GM19193 (cell line): ENCODE data around the gene ZNF605.

ENCODE experiments used
- POLR2A ChIP-seq: IDR thresholded peaks from 4 replicates; pipeline ENCODE4 v1.6.1; 2011; ENCODE audit not compliant: insufficient read depth, insufficient read length; ENCODE audit errors: extremely low read depth

ZNF605 gene

DNA sequence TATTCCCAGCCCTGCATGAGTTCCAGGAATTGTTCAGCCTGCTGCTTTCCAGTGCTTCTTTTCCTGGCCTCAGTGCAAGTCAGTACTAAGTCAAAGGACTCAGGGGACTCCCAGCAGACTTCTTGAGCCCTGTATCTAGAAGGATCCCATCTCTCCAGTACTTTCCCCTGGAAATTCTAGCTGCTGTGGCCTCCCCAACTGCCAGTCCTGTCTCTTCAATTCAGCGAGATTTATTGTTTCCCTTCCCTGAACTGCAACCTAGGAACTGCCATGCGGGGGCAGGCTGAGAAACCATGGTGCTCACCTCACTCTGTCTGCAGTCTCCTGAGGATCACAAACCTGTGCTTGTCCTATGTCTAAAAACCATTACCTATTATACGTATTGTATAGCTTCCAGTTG lies 31.8 kb downstream of the ZNF605 start:
- TF ChIP-seq POLR2A: no peak

DNA sequence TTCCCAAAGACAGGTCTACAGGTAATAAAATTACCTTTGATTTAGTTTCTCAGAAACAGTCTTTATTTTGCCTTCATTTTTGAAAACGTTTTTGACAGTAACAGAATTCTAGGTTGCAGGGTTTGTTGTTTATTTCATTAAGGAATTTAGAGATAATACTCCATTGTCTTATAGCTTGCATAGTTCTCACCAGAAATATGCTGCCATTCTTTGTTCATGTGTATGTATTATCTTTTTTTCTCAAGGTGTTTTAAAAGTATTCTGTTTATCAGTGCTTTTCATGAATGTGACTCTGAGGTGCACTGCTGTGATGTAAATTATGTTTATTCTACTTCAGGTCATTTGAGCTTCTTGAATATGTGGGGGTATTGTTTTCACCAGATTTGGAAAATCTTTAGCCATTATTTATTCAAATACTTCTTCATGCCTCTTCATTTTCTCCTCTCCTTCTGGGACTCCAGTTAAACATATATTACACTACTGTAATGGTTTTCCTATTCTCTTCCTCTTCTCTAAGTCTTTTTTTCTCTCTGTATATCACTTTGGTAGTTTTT lies 32.7 kb downstream of the ZNF605 start:
- no peak for TF ChIP-seq POLR2A

DNA sequence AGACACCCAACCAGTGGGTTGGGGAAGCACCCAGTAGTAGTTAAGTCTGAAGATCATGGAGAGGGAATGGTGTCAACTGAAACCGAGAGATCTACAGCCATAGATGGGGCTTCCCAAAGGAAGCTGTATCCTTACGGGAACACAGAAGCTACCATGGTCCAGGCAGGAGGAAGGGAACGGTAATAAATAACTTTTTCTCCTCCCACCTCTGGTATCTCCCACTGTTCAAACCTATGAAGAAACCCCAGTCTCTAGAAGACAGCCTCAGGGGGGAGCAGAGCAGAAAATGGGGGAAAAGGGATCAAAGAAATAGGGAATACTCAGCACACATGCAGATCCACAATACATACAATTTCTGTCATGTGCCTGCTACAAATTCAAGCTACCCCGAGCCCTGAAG lies 33.4 kb downstream of the ZNF605 start:
- TF ChIP-seq POLR2A: no peak

DNA sequence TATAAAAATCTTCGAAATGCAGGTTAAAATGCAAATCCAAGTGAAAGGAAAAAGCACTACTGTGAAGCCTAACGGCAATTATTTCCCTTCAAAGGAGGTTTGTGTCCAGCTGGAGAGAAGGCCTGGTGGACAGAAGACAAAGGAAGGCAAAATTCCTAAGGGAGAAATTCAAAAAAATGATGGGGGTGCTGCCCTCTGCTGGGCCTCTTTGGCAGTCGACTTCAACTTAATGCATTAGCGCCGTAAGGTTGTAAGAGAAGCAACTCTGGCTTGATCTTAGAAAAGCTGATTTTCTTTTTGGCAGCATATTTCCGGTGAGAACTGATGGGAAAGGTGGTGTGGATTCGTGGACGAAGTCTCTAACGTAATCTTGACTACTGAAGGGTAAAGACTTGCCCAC lies 34.4 kb downstream of the ZNF605 start:
- no peak for TF ChIP-seq POLR2A

DNA sequence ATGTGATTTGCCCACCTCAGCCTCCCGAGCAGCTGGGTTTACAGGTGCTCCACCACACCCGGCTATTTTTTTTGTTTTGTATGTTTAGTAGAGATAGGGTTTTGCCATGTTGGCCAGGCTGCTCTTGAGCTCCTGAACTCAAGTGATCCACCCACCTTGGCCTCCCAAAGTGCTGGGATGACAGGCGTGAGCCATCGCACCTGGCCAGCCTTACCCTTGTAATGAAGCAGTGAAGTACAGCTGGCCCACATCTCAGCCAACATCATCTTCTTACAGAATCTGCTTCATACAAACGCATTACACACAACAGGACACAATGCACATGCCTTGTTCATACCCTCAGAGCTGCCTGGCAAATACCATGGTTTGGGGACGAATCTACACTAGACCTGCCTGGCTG lies 37.4 kb downstream of the ZNF605 start:
- TF ChIP-seq POLR2A: no peak

DNA sequence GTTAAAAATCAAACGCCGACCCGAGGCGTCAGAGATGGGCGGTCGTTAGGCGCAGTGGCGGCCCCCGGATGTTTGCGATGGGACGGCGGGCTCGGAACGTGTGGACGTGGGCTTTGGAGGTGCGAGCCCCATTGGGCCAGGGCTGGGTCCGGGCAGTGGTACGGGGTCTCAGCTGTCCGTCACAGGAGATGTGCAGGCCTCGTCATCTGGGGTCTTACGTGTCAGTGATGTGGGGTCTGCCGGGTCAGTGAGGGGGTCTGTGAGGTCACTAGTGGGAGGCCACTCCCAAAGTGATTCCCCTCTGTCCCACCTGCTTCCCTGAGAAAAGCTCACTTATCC lies 47.1 kb downstream of the ZNF605 start:
- no peak for TF ChIP-seq POLR2A

DNA sequence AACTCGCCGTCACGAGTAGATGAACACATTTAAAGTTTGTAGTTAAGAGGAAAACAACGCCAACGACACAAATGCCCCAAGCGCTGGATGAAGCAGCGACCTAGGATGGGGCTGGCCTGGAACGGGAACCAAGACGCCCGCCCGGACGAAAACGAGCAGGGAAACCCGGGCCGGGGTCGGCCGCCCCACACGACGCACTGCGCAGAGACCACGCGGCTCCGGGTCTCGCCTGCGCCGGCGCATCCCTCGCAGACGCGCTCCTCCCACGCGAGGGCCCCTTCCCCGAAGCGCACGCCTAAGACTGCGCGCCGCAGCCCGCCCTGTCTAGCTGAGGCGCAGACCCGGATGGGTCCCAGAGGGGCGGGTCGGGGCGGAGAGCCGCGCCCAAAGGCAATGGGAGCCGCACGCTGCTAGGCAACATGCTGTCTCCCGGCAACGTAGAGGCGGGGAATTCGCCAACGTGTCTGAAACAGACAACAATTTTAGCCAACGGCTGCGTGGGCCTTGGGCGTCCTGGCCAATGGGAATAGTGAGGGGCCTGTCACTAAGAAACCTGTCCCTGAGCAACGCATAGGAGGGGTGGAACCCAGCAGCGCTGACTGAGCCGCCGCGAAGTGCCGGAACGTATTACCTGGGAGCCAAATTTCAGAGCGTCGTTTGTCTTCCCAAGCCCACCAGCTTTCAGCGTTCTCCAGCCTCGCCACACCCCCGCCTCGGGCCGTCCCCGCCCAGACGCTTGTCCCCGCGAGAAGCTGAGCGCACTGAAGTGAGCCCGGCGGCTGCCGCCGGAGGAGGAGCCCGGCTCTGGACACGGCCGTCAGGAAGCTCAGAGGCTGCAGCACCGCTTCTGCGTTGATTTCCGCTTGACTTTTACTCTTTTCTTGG lies 47.7 kb downstream of the ZNF605 start:
- TF ChIP-seq POLR2A: peak; percentile 41

DNA sequence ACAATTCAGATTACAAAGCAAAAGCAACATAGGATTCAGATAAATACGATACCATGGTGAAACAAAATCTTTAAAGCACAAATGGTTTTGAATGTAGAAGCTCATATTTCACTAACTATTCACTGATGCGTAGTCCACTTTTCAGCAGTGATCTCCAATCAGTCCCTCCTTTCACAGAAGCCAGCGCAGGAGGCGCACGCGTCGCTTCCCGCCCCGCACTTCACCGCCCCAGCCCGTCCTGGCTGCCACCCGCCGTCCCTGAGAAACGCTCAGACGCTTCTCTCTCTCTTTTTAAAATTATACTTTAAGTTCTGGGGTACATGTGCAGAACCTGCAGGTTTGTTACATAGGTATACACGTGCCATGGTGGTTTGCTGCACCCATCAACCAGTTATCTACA lies 48.9 kb downstream of the ZNF605 start:
- TF ChIP-seq POLR2A: no peak

DNA sequence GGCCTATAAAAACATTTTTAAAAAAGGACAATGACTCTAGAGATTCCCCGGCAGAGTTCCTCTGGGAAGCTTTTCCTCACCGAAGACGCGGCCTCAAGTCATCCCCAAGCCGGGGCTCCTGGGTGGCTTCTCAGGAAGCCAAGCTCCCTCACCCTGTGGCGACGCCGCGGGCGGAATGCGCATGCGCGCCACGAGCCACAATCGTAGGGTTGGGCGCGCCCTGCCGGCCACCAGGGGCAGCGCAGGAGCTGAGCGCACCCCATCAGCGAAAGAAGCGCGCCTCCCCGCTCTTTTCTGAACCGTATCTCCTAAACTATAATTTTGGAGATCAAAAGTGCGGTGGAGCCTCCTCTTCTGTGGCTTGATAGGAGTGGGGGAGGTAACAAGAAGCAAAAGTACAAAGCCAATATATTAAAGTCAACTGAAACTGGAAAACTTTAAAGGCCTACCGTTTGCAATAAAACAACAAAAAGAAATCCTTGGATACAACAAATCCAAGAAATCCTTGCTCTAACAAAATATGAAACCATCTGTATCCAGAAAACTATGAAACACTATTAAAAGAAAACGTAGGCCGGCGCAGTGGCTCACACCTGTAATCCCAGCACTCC lies 51.3 kb downstream of the ZNF605 start:
- TF ChIP-seq POLR2A: no peak

DNA sequence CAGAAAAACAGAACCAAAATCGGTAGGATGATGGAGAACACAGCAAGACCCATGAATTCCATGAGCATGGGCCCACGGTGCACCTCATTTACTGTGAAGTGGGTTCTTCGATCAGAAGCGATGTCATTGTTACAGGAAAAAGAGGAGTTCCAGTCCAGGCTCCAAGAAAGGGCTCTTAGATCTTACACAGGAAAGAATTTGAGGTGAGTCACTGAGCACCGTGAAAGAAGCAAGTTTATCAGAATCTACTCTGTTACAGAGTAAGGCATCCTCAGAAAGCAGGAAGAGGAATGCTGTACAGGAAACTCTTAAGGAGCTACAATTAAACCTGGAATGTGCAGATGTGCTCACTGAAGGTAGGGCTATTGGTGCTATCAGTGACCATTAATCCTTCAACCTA lies 57.1 kb downstream of the ZNF605 start:
- TF ChIP-seq POLR2A: no peak

DNA sequence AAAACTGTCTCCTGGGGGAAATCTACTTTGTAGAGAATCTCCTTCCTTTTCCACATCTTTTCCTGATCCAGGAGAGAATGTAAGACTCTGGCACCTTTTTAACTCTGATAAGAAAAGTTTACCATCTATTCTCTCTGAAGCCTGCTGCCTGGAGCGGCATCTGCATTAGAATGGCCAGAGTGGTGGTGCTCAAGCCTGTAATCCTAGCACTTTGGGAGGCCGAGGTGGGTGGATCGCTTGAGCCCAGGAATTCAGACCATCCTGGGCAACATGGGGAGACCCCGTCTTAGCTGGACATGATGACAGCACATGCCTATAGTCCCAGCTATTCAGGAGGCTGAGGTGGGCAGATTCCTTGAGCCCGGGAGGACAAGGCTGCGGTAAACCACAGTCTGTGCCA lies 67.3 kb downstream of the ZNF605 start:
- no peak for TF ChIP-seq POLR2A

DNA sequence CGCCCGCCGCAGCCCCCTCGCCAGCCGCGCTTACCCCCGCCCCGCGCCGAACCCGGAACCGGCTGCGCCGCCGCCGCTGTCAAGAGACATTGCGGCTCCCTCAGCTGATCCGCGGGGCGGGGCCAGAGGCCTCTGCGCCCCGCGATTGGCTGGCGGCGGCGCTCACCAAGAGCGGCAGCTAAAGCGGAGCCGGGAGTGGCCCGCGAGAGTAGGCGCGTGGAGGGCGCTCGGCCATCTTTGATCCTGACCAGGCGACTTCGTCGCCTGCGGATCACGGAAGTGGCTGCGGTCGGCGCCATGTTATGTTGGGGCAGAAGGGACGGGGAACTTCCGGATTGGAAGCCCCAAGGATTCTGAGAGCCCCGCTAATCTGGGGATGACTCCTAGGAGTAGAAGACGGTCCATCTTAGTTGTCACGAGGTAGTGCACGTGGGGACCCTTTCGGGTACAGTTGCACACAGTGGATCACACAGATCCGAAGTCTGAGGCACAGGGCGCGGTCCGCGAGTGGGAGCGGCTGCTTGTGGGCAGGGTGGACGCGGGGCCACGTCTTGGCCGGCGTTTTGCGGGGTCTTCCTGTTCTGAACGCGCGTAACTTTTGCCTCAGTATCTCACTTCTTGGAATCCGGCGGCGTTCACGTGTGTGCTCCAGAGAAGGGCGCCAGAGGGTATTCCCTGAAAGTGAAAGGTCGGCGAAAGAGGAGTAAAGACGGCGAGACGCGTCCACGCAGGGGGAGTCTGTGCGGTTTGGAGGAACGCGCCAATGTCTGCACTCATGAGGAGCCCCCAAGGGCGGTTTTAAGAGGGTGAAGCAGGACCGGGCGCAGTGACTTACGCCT lies 68.4 kb downstream of the ZNF605 start, which contains the start of gene CHFR:
Gene CHFR, minus strand, starts transcription at position 93 of the 839 bp plus-strand sequence. CDS start 277 bp downstream, outside the sequence.
- peak; percentile 91 for TF ChIP-seq POLR2A

DNA sequence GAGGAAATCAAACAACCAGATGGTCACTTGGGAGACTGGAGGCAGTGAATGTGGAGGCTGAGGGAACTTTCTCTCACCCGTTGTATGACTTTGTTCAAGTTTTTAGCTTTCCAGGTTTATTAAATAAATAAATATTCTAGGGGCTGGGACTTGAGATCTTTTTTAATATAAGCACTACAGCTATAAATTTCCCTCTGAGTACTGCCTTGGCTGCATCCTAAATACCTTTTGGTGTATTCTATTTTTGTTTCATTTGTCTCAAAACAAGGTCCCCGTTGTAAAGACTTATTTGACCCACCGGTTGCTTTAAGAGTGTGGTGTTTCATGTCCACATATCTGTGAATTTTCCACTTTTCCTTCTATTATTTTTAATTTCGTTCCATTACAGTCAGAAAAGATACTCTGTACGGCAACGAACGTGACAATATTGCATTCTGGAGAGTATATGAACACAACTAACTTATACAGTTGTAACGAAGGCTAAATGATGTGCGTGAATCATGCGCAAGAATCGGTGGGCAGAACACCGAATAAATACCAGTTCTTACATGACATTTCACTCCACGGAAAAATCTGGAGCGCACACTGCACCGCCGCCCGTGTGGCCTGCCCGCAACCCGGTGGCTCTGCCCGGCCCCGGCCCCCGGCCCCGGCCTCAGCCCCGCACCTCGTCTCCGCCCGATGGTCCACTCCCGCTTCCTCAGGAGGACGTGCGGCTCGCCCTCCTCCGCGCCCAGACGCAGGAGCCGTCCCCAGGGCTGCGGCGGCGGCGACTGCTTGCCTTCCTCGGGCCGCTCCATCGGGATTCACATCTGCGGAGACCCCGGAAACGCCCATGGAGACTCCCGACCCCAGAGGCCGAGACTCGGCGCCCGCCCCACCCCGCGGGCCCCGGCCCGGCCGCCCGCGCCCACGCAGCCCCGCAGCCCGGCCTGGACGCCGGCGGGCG lies 69.3 kb downstream of the ZNF605 start:
- TF ChIP-seq POLR2A: no peak

DNA sequence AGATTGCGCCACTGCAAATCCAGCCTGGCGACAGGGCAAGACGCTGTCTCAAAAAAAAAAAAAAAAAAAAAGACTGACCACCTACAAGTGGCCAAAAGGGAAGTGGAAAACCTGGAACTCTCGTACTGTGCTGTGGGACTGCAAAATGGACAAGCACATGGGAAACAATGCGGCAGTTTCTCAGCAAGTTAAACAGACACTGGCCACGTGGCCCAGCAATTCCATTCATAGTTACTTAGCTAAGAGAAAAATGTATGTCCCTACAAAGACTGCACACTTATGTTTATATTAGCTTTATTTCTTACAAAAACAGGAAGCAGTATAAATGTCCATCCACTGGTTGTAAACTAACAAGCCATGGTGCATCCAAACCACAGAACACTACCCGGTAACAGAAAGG lies 74.3 kb downstream of the ZNF605 start:
- TF ChIP-seq POLR2A: no peak

DNA sequence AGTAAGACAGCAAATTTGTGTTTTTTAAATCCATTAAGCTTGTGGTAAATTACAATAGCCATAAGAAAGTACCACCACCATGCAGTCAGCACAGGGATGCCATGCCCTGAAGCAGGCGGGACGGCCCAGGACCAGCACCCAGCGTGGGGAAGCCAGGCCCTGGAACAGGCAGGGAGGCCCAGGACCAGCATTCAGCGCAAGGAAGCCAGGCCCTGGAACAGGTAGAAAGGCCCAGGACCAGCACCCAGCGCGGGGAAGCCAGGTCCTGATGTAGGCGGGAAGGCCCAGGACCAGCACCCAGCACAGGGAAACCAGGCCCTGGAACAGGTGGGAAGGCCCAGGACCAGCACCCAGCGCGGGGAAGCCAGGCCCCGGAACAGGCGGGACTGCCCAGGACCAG lies 81.9 kb downstream of the ZNF605 start:
- no peak for TF ChIP-seq POLR2A

DNA sequence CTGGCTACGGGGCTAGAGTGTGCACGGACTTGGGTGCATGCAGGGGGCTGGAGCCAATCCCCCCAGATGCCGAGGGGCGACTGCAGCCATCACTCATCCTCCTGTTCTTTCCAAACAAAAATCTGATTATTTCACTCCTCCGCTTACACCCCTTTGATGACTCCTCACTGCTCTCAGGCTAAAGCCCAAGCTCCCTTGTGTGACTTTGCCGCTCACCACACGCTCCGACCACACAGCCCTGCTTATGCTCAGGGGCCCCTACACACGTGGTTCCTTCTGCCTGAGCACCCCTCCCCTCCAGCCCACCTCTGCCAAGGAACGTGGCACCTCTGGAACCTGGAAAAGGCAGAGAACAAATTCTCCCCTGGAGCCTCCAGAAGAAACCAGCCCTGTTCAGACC lies 82.4 kb downstream of the ZNF605 start:
- TF ChIP-seq POLR2A: no peak
